GM18526 (cell line): ENCODE data around the gene CFTR.

Experiments
- POLR2A ChIP-seq: IDR thresholded peaks from 3 replicates; pipeline ENCODE4 v1.6.1; 2011; ENCODE audit not compliant: insufficient read length; ENCODE audit errors: extremely low read depth

Gene CFTR

DNA sequence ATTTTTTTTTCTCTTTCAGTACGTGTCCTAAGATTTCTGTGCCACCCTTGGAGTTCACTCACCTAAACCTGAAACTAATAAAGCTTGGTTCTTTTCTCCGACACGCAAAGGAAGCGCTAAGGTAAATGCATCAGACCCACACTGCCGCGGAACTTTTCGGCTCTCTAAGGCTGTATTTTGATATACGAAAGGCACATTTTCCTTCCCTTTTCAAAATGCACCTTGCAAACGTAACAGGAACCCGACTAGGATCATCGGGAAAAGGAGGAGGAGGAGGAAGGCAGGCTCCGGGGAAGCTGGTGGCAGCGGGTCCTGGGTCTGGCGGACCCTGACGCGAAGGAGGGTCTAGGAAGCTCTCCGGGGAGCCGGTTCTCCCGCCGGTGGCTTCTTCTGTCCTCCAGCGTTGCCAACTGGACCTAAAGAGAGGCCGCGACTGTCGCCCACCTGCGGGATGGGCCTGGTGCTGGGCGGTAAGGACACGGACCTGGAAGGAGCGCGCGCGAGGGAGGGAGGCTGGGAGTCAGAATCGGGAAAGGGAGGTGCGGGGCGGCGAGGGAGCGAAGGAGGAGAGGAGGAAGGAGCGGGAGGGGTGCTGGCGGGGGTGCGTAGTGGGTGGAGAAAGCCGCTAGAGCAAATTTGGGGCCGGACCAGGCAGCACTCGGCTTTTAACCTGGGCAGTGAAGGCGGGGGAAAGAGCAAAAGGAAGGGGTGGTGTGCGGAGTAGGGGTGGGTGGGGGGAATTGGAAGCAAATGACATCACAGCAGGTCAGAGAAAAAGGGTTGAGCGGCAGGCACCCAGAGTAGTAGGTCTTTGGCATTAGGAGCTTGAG is at the start of gene CFTR:
CFTR (plus strand) TSS at position 801 of the 830 bp plus-strand sequence. CDS start 70 bp downstream, outside the sequence.
- no peak for TF ChIP-seq POLR2A

DNA sequence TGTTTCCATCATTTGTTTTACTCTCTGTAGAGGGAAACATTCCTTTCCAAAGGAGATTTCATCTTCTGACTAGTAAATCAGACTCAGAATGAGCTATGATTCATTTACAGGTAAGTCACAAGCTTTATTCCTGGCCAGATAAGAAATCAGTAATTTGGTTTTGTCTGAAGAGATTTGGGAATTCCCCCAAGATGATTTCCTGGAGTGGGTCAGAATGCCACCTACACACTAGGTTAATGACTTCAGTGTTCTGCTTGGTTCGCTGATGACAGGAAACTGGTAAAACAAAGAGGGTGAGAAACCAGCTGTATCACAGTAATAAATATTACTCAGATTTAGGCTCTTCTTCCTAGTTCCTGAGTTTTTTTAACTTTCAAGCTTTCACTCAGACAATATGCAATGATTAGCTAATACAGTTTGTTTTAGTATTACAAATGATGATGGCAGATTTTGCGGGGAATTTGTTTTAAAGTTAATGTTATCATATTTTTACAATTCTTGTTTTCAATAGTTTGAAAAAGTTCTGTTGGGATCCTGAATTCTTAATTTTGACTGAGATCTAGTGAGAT is 44.3 kb upstream of the CFTR start:
- no peak for TF ChIP-seq POLR2A

DNA sequence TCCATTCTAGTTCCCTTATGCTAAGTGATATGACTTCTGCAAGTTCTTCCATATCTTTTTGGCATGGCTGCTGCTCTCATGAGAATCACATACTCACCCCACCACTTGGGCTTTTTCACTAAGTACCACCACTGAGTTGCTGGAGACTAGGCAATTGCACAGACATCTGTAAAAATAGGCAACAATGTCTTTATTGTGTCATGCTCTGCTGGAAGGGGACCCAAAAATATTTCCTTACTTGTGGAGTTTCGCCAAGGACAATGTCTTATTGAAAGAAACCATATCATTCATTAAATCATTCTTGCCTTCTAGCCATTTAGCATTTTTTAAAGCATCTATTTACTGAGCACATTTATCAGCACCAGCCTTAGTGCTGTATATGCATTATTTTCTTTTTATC is 35.2 kb upstream of the CFTR start:
- no peak for TF ChIP-seq POLR2A

DNA sequence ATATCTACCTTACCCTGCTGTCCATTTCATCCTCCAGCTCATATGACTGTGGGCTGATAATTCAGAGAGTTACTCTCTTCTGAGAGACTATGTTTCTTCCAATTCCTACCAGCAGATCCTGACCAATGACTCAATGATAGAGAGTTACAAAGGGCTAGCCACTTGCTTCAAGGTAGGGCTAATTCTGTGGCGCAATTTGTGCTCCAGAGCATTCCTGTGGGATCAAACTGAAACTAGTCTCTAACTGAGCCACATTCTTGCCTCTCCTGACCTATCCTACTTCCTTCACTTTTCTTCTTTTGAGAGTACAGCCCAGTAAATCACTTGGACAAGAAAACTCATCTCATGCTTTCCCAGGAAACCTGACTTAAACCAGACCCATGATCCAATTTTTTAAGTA is 34.6 kb upstream of the CFTR start:
- TF ChIP-seq POLR2A: no peak

DNA sequence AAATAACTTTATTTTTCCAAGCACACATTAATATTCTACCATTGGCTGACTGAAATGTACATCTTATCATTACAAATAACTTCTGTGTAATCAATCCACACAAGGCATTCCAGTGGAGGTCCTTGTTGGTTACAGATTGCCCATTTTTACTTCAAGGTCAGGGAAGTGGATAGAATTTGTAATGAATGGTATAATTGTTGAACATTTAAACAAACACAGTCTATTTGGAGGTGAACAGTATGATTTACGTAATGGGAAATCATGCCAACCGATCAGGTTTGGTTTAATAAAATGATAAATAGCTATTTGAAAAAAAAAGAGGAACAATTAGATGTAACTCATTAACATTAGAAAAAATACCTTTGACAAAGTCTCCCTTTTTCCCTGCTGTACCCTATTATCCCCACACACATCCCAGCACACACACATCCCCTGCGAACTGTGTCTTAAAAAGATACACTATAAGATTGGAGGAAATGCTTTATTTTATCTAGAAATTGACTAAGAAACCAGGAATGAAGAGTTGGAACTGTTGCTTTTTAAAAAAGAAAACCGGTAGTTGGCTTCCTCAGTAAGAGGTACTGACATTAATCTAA is 33.5 kb upstream of the CFTR start:
- TF ChIP-seq POLR2A: no peak

DNA sequence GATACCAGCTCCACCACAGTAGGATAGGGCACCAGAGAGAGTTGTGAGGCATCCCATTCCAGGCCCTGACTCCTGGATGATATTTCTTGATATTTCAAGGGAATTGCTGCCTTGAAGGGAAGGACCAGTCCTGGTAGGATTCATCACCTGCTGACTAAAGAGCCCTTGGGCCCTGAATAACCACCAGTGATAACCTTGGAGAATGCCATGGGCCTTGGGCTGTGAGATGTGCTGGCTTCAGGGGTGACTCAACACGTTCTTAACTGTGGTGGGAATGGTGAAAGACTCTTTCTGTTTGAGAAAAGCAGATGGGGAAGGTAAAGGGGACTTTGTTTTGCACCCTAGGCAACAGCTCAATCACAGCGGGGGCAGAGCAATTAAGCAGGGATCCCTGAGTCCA is 31.2 kb upstream of the CFTR start:
- no peak for TF ChIP-seq POLR2A

DNA sequence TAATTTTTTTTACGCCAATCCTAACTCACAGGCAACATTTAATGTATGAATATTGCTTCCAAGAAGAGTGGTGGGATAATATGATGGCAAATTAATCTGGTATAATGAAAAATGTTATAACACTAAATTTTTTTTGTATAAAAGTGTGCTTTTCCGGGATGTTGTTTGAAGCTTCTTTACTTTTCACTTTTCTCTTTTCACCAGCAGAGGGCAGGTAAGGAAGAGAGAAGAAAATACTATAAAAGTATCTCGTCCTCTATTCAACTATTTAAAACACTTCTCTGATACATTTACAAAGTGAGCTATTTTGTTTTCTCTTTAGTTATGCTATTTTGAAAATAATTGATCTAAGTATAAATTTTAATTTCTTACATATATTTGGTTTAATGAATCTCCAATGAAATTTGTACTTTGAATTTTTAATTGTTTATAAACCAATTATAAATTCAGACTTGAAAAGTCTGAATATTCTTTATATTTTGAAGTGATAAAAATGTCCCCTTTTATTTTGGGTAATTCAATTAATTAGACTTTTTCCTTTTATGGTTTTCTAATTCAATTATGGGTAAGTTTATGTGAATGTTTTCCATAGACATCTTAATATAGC is 20.7 kb upstream of the CFTR start:
- no peak for TF ChIP-seq POLR2A

DNA sequence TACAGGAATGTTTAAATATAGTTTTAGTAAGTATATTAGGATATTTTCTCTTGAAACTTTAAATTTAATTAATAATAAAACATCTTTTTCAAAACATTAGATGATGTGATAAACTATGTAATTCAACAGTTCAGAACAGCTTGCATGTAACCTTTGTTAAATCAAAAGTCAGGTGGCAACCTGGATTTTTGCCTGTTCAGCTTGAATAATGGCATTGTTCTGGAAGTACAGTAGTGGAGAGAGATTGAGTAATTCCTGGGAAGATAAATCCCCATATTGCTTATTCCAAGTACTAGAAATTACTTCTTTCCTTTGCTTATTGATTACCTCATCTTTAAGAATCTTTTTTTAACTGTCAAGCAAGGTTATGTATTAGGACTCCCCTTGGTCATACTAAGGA is 20.1 kb upstream of the CFTR start:
- TF ChIP-seq POLR2A: no peak

DNA sequence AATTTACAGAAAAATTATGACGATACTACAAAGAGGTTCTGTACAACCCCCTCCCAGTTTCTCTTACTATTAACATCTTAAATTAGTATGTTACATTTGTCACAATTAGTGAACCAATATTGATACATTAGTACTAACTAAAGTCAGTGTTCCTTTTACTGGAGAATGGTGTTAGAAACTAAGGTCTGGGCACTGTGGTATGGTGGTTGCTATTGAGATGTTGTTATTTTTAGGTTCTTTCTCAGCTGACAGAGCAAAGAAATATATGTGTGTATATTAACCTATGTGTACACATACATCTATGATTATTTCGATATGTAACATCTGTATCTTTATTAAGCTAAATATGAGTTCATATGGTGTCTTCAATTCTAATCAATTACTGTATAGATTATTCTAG is 11.7 kb upstream of the CFTR start:
- TF ChIP-seq POLR2A: no peak

DNA sequence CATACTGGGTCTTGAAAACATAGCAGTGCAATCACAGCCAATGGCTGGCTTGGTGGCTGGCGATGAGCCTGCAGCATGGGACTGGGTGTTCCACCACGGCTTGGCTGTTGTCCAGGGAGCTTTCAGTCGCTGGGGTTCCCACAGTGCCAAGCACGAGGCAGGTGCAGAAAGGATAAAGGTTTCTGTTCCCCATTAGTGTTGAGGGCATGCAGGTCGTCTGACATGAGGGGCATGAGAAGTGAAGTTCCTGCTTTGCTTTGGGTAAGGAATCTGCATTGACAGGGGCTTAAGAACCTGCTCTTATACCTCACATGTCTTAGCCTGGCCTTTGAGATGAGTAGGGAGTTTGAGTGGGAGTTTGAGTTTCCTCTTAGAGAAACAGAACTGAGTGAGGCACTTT is 9.0 kb upstream of the CFTR start:
- TF ChIP-seq POLR2A: no peak

DNA sequence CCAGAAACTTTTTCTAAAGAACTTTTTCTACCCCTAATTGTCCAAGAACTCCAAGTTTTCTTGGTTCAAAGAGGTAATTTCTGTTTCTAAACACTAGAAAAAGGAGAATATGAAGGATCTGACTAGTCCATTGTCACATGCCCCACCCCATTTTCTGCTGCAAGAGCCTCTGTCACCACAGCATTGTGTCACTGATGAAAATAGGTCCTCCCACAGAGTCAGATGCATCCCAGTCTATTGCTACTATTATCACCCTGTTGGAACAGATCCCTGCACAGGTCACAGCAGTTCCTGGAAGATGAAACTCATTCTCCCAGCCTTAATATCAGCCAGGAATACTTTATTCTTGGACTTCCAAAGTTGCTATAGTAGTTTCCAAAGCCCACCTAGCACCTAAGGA is 7.5 kb upstream of the CFTR start:
- no peak for TF ChIP-seq POLR2A

DNA sequence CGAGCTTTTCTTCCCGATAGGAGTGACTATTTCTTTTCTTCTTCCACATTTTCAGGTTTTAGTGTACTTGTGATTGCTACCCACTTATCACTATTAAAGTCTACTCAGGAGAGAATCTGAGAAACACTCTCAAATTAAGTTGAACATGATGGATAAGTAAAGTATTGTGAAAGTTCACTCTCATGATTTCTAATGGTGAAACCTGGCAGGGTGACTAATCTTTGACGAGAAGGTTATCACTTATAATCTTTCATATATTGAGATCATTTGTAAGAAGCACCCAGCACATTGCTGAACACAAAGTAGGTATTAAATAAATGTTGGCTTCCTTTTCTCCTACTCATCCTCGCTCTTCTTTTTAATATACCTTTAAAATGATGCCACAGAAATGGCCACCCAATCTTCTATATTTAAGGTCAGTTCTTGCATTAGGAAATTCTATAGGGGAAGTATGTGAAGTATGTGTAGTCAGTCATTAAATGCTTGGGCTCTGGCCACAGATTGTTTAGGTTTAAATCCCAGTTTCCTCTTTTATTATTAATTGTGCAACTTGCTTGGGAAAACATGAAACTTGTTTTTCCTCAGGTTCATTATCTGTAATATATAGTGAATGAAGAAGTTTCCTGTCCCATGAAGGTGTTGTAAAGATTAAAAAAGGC is 3.1 kb upstream of the CFTR start:
- TF ChIP-seq POLR2A: no peak

DNA sequence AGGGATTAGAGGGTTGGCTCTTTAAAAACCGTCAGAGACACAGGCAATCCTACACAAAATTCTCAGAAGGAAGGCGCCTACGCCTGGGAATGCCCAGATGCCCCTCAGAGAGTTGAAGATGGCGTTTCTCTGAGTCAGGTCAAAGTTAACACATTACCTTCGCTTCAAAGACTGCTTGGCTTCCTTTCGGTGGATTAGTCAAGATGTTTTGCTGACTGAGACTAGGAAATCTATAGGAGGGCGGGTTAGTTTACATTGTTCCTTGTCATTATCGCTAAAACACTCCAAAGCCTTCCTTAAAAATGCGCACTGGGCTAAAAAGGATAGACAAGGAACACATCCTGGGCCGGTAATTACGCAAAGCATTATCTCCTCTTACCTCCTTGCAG is 995 bp upstream of the CFTR start:
- no peak for TF ChIP-seq POLR2A

DNA sequence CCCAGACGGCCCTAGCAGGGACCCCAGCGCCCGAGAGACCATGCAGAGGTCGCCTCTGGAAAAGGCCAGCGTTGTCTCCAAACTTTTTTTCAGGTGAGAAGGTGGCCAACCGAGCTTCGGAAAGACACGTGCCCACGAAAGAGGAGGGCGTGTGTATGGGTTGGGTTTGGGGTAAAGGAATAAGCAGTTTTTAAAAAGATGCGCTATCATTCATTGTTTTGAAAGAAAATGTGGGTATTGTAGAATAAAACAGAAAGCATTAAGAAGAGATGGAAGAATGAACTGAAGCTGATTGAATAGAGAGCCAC is 184 bp downstream of the CFTR start:
- no peak for TF ChIP-seq POLR2A

DNA sequence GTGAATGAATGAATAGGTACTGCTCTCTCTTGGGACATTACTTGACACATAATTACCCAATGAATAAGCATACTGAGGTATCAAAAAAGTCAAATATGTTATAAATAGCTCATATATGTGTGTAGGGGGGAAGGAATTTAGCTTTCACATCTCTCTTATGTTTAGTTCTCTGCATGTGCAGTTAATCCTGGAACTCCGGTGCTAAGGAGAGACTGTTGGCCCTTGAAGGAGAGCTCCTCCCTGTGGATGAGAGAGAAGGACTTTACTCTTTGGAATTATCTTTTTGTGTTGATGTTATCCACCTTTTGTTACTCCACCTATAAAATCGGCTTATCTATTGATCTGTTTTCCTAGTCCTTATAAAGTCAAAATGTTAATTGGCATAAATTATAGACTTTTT is 1.2 kb downstream of the CFTR start:
- no peak for TF ChIP-seq POLR2A
